Tongue (tissue), 2 donors: Measurements from ENCODE around the gene DCTN1. TPM values are rescaled to one million over a fixed set of nuclear protein-coding genes. Genes with fewer than 3 reads are reported as not detected.
"Not testable (repeated sequence)": the region's sequence is repeated elsewhere in the genome, so short reads cannot be mapped to it uniquely, and the experiment has no call there.

Experiments
- DNase-seq: peaks from one replicate; pipeline ENCODE4 v3.0.0-alpha.2; 2015
- total RNA-seq: library from RNA; depleted of rRNA; stranded (reverse); fragments of >200 nt; gene quantifications from one replicate; pipeline ENCODE4 v1.2.3, GENCODE V29; 2014

The DCTN1 gene
- total RNA-seq = 103 TPM

DNA sequence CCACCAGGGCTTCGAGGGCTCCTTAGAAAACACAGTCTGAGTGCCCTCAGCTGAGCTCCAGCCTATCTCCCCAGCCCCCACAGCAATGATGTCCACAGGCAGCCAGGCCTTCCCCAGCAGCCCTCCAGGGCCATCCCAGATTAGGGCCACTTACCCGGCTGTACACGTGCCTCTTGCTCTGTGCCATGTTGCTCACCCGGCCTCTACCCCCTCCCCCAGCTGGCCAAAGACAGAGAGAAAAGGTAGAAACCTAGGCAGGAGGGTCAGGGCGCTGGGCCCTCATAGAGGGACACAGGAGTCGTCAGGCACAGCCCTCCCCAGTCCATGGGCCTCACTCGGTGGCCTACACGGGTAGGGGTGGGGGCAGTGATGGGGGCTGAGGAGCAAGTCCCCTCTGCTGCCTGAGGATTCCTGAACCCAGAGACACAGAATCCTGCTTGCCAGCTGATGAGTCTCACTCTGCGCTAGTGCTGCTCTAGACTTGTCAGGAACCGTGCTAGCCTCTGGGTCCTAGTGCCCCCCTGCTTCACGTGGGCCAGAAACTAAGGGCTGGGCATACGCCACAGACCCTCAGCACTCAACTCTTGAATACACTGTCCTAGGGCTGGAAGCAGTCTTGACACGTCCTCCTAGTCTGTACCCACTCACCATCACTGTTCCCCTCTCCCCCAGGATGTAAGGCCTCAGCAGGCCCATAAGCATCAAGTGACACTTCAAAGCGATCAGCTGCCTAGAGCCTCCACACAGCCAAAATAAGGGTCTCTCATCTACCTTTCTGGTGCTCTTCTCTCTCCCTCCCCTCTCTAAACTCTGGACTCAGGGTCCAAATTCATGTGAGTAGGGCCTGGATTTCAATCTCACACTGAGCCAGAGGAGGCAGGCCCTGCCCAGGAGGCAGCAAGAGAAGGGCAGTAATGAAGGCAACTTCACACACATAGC is at the start of gene DCTN1:
Gene DCTN1, minus strand, starts transcription at position 461 of the 939 bp plus-strand sequence. Its CDS starts 274 bp downstream, at position 187.
- peak; percentile 77 for DNase-seq

DNA sequence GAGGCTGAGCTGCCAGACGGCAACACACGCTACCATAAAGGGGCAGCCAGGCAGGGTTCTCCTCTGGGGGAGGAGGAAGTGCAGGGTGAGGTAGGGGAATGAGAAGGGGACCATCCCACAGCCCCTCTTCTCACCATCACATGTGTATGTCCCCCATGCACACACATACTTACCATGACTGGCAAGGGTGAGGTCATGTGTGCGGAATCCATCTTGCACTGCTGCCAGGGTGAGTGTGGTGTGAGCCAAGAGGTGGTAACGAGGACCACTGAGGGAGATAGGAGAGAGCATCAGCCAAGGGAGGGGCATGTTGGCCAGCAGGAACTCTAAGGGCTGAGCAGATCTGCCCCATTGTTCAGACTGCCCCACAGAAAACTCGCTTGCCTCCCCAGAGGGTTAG is 48.6 kb upstream of the DCTN1 start:
- DNase-seq = no peak

DNA sequence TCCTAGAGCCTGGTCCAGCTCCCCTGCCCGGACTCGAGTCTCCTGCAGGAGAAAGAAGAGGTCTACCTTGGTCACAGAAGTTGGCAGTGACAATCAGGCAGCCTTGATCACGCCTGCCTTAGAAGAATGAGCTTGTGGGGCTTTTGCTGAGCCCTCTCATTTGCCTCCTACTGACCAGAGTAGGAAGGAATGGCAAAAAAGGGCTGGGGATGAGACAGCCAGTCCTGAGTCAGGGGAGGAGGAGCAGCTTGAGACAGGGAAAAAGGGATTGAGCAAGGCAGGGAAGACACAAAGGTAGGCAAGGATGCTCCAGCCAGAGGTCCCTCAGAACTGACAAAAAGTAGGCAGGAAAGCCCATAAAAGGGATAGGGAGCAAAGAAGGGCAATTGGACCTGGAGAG is 47.4 kb upstream of the DCTN1 start:
- DNase-seq = no peak

- DNase-seq = no peak
These were observed 46.2 kb upstream of the DCTN1 start for GRCh38 chr2:74426181-74426758.

DNA sequence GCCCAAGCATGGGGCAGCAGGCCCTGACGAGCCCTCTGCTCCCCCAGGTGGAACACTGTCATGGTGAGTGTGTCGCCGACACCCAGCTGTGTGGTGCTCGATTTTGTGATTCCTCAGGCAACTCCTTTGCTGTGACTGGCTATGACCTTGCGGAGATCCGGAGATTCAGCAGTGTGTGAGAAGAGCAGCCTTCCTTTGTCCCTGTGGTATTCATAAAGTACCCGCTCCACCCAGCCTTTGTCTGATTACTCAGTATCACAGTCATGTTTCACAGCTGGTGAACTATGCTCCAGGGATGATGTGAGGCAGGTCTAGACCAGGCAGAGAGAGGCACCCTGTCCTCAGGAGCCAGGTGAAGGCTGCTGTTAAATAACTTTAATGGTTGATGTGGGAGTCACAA is 45.4 kb upstream of the DCTN1 start:
- no peak for DNase-seq

- no peak for DNase-seq
These were observed 44.9 kb upstream of the DCTN1 start for GRCh38 chr2:74424995-74425406.

- no peak for DNase-seq
These were observed 44.3 kb upstream of the DCTN1 start for GRCh38 chr2:74424139-74424992.

DNA sequence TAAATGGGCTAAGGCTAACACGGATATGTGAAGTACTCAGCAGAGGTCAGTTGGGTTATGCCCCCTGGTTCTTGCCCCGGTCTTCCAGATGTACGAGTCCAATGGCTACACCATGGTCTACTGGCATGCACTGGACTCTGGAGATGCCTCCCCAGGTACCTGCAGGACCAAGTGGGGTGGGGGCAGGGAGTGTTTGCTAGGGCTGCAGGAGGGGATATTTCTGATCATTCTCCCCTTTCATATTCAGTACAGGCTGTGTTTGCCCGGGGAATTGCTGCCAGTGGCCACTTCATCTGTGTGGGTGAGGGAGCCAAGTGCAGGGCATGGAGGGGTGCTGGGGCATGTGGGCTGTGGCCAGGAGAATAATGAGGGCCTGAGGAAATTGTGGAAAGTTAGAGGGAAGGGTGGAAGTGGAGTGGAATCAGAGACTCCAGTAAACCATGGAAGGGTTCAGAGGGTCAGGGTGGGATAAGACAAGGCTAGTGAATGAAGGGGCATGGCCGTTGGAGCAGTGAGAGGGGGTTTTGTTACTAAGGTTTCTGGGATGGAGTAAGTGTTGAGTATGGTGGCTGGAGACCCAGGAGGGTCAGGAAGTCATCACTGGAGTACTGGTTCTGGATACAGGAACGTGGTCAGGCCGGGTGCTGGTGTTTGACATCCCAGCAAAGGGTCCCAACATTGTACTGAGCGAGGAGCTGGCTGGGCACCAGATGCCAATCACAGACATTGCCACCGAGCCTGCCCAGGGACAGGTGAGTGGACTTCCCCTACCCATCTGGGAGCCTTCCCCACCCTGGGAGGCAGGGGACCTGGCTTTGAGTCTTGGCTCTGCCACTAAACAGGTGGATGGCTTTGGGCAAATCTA is 43.4 kb upstream of the DCTN1 start:
- no peak for DNase-seq

DNA sequence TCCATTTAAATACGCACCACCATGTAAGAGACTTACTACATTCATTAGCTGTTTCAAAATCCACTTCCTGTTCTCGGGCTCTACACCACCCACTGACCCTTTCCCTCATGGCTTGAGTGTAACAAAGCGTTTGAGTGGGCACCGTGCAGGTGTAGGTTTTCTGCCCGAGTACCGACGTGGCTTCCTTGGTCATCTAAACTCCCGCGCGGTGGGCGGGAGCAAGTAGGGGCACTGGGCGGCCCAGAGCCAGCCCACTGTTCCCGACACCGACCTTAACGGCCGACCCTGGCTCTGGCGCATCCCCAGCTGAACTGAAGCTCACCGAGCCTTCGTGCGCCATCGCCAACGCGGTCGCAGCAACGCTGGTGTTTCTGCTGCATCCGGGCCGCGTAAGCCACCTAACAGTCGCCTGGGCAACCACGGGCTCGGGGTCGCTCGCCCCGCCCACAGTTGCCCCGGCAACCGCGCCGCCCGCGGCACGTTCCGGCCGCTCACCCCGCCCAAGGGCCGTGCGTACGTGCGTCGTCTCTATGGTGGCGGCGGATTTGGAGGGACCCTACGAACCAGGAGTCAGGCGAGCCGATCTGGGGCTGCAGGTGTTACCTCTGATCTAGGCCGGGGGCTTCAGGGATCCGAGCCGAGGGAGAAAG is 41.2 kb upstream of the DCTN1 start, which contains the start of the genes C2orf81 and WDR54:
Gene C2orf81, minus strand, starts transcription at position 399 of the 650 bp plus-strand sequence. Its CDS starts 59 bp downstream, at position 340.
Gene WDR54, plus strand, starts transcription at position 510 of the 650 bp plus-strand sequence. CDS start 424 bp downstream, outside the sequence.
- DNase-seq = peak; percentile 91

DNA sequence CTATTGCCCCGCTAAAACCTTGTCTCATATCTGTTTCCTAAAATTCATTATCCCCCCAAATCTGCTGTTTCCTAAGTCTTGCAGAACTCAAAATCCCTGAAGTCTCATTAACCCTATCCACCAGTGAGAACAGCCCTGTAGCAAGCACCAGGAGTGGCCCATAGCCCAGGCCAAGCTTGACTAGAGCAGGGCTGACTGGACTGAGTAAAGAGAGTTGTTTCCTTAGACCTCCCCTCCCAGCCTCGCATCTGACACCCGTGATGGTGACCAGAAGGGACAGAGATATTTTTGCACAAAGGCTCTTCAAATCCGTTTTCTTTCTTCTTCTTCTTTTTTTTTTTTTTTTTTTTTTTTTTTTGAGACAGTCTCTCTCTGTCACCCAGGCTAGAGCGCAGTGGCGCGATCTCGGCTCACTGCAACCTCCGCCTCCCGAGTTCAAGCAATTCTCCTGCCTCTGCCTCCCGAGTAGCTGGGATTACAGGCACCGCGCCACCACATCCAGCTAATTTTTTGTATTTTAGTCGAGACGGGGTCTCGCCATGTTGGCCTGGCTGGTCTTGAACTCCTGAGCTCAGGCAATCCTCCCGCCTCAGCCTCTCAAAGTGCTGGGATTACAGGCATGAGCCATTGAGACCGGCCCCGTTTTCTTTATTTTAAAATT is 40.5 kb upstream of the DCTN1 start:
- DNase-seq = not testable (repeated sequence)

- no peak for DNase-seq
These were observed 39.9 kb upstream of the DCTN1 start for GRCh38 chr2:74420006-74420405.

- DNase-seq = no peak
These were observed 39.2 kb upstream of the DCTN1 start for GRCh38 chr2:74419345-74419744.

DNA sequence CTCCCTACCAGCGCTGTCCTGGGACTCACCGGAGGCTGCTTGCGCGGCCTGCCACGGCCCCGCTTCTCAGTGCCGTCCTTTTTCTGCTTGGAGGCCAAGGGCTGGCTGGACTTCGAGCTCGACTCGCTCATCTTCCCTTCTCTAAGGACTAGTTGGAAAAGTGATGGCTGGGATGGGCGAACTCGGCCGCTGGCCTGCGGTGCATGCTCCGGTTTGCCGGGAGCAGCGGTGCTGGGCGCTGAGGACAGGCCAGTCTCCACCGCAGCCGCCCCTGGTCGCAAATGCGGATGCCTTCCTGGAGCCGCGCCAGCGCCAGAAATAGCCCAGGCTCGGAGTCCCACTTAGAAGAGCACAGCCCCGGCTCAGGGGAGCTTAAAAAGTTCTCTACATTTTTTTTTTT is 38.2 kb upstream of the DCTN1 start:
- peak; percentile 65 for DNase-seq

- no peak for DNase-seq
These were observed 37.7 kb upstream of the DCTN1 start for GRCh38 chr2:74417763-74418162.

DNA sequence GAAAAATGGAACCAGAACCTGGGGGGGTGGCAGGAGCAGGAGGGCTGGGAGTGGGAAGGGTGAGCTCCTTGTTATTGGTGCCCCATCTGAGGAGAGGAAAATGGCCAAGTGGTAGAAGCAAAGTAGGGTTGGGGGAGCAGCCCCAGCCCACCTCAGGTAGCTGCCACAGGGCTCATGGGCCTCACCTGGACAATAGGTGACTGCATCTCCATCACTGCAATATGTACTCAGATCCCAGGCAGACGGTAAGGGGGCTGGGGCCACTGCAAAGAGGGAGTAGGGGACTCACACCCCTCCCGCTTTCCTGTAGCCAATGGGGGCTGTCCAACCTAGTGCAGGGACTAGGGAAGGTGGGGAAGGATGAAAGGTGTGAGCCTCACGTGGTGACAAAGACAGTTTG is 37.1 kb upstream of the DCTN1 start:
- no peak for DNase-seq

- no peak for DNase-seq
These were observed 36.7 kb upstream of the DCTN1 start for GRCh38 chr2:74416778-74417177.

DNA sequence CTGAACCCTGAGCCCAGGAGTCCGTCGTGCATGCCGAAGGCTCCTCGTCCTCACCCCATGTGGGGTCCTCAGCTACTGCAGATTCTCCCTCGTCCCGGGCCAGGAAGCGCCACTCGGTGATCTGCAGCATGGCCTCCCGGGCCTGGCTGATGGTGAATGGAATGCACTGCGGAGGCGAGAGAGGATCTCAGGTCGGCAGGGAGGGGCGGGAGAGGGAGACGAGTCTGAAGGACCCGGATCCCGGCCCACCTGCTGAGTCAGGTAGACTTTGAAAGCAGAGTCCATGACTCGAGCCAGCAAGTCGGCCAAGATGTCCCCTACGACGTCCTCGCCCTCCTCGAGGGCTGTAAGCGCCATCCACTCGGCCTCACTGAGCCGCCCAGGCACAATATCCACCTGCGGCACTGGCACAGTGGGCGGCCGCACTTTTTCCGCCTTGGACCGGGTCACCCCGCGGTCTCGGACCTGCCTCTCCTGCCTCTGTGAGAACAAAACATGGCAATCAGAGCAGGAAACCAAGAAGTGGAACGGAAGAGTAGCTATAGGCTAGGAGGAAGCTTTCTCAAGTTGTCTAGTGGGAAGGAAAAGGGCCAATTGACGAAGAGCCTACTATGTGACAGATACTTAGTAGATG is 35.8 kb upstream of the DCTN1 start:
- no peak for DNase-seq

DNA sequence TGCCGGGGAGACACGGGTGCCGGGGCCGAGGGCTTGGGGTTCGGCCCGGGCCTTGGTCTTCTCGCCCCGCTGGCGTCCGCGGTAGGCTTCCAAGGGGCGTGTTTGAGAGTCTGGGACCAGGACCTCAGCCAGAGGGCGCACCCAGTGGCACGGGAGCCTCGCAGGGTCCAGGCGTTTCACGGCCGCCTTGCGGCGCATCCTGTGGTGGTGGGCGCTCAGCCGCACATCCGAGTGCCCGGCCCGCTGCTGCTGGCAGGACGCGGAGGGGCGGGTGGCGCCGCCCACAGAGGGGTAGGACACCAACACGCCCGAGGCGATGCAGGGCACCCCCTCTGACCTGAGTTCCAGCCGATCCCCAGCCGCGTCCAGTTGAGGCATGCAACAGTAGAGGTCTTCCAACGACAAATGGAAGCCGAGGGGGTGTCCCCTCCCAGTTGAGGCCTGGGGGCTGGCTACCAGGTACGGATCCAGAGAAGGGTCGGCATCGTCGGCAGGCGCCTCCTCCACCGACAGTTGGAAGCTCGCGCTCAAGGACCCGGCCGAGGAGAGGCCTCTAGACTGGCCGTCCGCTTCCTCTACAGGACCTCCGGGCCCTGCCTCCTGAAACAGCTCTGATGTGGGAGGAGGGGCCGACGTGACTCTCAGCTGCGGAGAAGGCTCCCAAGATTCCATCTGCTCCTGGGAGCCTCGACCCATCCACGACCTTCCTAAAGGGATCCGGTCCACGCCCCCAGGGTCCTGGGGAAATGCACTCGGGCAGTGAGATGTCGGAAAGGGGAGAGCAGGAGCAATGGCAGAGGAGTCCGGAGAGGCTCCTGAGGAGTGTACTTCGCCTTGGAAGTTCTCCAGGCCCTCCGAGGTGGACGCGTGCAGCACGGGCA is 35.0 kb upstream of the DCTN1 start:
- peak; percentile 71 for DNase-seq

DNA sequence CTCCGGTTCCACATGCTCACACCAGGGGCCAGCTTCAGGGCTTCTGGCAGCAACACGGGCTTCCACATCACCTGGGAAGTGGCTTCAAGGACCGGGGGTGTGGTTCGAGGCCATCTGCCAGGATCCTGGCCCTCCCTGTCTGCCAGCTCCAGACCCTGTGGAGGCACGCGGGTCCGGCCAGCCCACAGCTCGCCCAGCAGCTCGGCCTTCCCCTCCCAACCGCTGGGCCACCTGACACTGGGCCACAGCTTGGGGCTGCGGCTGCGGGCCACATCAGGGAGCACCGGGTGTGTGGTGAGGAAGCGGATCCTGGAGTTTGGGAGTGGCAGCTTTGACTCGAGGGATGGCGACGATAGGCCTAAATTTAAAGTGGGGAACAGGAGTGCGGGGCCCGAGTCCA is 34.3 kb upstream of the DCTN1 start:
- no peak for DNase-seq
